Measurements from ENCODE around the gene PSMG3. TPM values are rescaled to one million over a fixed set of nuclear protein-coding genes. Genes with fewer than 3 reads are reported as not detected.

Gene PSMG3
- polyA plus RNA-seq, 2 donors = 66.9 to 72.3 TPM

DNA sequence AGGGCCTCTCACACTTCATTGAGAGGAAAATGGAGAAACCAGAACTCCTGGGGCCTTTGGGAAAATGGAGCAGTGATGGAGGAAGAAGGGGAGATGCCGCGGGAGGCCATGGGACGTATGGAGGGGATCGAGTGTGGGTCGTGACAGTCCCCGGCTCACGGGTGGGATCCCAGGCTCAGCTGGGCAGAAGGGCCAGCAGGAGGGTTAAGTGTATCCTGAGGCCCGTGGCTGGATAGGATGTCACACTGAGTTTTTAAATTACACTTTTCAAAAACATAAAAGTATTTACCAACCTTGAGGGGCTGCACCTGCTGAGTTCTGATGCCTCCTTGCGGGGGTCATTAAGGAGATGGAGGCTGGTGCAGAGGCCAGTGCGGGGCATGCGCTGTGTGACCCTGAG lies 28.0 kb upstream of the PSMG3 start:
- Histone ChIP-seq H3K4me1 (ENCODE audit: control insufficient read depth in 2 of 2, insufficient read depth in 2 of 2, low read length in 1 of 2) (no peaks in the 10 kb centered on the region), H3K36me3 (ENCODE audit: control insufficient read depth in 2 of 2, insufficient read depth in 2 of 2, low read length in 1 of 2) (no peaks in the 10 kb centered on the region), H3K27me3 (ENCODE audit: control insufficient read depth in 1 of 2, insufficient read depth in 2 of 2, low read length in 2 of 2) (no peaks in the 10 kb centered on the region), H3K27ac (ENCODE audit: low read depth in 2 of 2, low read length in 1 of 2) (no peak overlapping the region), H3K4me3 (ENCODE audit: low read depth in 1 of 2, low read length in 2 of 2) (no peak overlapping the region), H3K9me3 (ENCODE audit: control insufficient read depth in 2 of 2, insufficient read depth in 1 of 2, low read depth in 1 of 2, low read length in 1 of 2) (no peaks in the 10 kb centered on the region)
- 91 to 93% methylated on average over 11 of the region's 11 CpGs for WGBS, 2 donors

DNA sequence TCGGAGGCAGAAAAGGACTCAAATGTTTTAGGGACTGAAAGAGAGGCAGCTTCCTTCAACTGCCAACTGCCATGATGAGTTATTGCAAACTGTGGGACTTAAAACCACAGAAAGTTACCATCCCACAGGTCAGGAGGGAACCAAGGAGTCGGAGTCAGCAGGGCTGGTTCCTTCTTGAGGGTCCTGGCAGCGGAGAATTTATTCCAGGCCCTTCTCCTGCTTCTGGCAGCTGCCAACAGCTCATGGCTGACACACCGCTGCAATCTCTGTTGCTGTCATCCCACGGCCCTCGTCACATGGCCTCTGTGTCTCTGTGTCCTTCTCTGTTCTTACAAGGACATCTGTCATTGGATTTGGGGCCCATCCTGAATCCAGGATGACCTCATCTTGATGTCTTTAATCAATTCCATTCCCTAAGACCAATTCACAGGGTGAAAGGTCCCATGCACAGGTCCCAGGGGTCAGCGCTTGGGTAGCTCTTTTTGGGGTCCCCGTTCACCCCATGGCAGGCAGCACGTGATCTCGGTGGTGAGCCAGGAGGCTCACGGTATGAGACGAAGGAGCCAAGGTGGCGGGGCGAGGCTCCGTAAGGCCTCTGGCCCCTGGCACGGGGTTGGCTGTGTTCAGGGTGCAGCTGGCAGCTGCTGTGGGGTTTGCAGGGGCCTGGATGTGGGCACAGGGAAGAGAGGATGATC lies 27.4 kb upstream of the PSMG3 start:
- no peaks in the 10 kb centered on the region for H3K9me3 ChIP-seq (ENCODE audit: control insufficient read depth in 2 of 2, insufficient read depth in 1 of 2, low read depth in 1 of 2, low read length in 1 of 2)
- no peaks in the 10 kb centered on the region for H3K36me3 ChIP-seq (ENCODE audit: control insufficient read depth in 2 of 2, insufficient read depth in 2 of 2, low read length in 1 of 2)
- no peaks in the 10 kb centered on the region for H3K4me1 ChIP-seq (ENCODE audit: control insufficient read depth in 2 of 2, insufficient read depth in 2 of 2, low read length in 1 of 2)
- no peaks in the 10 kb centered on the region for H3K27me3 ChIP-seq (ENCODE audit: control insufficient read depth in 1 of 2, insufficient read depth in 2 of 2, low read length in 2 of 2)
- H3K4me3 ChIP-seq (ENCODE audit: low read depth in 1 of 2, low read length in 2 of 2) = no peak overlapping the region
- 83 to 84% methylated on average over 16 of the region's 16 CpGs for WGBS, 2 donors
- no peak overlapping the region for H3K27ac ChIP-seq (ENCODE audit: low read depth in 2 of 2, low read length in 1 of 2)

DNA sequence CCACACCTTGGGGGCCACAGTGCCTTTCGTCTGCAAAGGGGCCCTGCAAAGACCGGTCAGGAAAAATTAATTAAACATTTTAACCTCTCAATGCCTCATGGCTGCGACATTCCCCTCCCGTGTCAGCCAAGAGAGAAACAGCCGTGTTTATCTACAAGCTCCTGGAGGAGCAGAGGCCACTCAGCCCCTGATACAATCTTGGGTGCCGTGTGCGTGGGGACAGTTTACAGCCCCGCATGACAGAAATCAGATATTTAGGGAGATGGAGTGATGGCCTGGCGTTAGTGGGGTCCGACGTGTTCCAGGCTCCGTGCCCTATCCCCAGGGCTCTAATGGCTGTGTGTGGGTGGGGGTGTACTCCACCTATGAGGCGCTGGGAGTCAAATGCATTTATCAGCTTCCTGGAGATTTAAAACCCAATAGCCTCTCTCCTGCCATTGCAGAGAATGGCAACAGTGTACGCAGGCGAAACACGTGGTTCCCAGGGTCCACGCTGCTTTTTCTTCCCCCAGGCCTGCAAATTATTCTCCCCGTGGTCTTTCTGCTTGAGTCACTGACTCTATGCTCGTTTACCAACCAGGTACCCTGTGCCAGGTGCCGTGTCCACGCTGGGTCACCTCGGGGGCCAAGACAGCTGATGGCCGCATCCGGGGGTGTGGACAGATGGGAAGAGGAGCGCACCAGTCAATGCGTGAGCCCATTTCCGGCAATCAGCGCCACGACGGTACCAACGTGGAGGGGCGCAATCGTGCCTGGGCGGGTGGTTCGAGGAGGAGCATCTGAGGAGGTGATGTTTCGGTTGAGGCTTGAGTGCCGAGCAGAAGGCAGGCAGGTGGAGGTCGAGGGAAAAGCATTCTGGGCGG lies 26.6 kb upstream of the PSMG3 start:
- H3K4me1 ChIP-seq (ENCODE audit: control insufficient read depth in 2 of 2, insufficient read depth in 2 of 2, low read length in 1 of 2) = no peaks in the 10 kb centered on the region
- H3K9me3 ChIP-seq (ENCODE audit: control insufficient read depth in 2 of 2, insufficient read depth in 1 of 2, low read depth in 1 of 2, low read length in 1 of 2) = no peaks in the 10 kb centered on the region
- 75 to 76% methylated on average over 39 of the region's 39 CpGs for WGBS, 2 donors
- H3K27me3 ChIP-seq (ENCODE audit: control insufficient read depth in 1 of 2, insufficient read depth in 2 of 2, low read length in 2 of 2) = no peaks in the 10 kb centered on the region
- H3K36me3 ChIP-seq (ENCODE audit: control insufficient read depth in 2 of 2, insufficient read depth in 2 of 2, low read length in 1 of 2) = no peaks in the 10 kb centered on the region
- no peak overlapping the region for H3K4me3 ChIP-seq (ENCODE audit: low read depth in 1 of 2, low read length in 2 of 2)
- H3K27ac ChIP-seq (ENCODE audit: low read depth in 2 of 2, low read length in 1 of 2) = no peak overlapping the region

DNA sequence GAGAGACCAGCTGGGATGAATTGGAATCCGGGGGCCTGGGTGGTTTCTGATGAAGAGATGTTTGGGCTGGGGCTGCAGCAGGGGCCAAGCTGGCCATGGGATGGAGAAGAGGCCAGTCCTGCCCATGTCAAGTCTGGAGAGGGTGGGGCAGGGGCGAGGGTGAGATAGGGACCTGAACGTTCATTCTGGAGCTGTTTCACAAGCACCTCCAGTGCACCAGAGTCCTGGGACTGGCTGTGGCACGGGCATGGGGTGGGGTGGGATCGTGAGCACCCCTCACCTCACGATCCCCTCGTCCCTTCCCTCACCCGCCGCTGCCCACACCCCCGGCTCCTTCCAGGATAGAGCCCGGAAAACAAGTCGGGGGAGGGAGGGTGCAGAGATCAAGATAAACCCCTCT lies 25.8 kb upstream of the PSMG3 start:
- 67 to 77% methylated on average over 12 of the region's 12 CpGs for WGBS, 2 donors
- Histone ChIP-seq H3K27me3 (ENCODE audit: control insufficient read depth in 1 of 2, insufficient read depth in 2 of 2, low read length in 2 of 2) (no peaks in the 10 kb centered on the region), H3K4me1 (ENCODE audit: control insufficient read depth in 2 of 2, insufficient read depth in 2 of 2, low read length in 1 of 2) (no peaks in the 10 kb centered on the region), H3K9me3 (ENCODE audit: control insufficient read depth in 2 of 2, insufficient read depth in 1 of 2, low read depth in 1 of 2, low read length in 1 of 2) (no peaks in the 10 kb centered on the region), H3K27ac (ENCODE audit: low read depth in 2 of 2, low read length in 1 of 2) (no peak overlapping the region), H3K36me3 (ENCODE audit: control insufficient read depth in 2 of 2, insufficient read depth in 2 of 2, low read length in 1 of 2) (no peaks in the 10 kb centered on the region), H3K4me3 (ENCODE audit: low read depth in 1 of 2, low read length in 2 of 2) (no peak overlapping the region)

DNA sequence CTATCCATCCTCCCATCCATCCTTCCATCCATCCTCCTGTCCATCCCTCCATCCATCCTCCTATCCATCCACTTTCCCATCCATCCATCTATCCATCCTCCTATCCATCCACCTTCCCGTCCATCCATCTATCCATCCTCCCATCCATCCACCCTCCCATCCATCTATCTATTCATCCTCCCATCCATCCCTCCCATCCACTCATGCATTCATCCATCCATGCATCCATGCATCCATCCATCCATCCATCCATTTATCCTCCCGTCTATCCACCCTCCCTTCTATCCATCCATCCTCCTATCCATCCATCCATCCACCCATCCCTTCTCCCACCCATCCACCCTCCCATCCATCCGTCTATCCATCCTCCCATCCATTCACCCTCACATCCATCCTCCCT lies 25.2 kb upstream of the PSMG3 start:
- Histone ChIP-seq H3K36me3 (ENCODE audit: control insufficient read depth in 2 of 2, insufficient read depth in 2 of 2, low read length in 1 of 2) (no peaks in the 10 kb centered on the region), H3K27me3 (ENCODE audit: control insufficient read depth in 1 of 2, insufficient read depth in 2 of 2, low read length in 2 of 2) (no peaks in the 10 kb centered on the region), H3K4me1 (ENCODE audit: control insufficient read depth in 2 of 2, insufficient read depth in 2 of 2, low read length in 1 of 2) (no peaks in the 10 kb centered on the region), H3K27ac (ENCODE audit: low read depth in 2 of 2, low read length in 1 of 2) (no peak overlapping the region), H3K4me3 (ENCODE audit: low read depth in 1 of 2, low read length in 2 of 2) (no peak overlapping the region), H3K9me3 (ENCODE audit: control insufficient read depth in 2 of 2, insufficient read depth in 1 of 2, low read depth in 1 of 2, low read length in 1 of 2) (no peaks in the 10 kb centered on the region)
- WGBS, 2 donors = 82 to 83% methylated on average over 3 of the region's 3 CpGs

DNA sequence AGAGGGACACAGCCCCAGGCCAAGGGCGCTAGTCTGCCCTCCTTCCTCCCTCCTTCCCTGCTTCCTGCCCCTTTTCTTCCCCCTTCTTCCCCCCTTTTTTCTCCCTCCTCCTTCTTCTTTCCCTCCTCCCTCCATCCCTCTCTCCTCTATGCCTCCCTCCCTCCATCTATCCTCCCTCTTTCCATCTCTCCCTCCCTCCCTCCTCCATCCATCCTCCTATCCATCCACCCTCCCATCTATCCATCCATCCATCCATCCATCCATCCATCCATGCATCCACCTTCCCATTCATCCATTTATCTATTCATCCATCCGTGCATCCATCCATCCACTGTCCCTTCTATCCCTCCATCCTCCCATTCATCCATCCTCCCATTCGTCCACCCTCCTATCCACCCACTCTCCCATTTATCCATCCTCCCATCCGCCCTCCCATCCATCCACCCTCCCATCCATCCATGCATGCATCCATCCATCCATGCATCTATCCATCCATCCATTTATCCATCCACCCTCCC lies 24.1 kb upstream of the PSMG3 start:
- Histone ChIP-seq H3K36me3 (ENCODE audit: control insufficient read depth in 2 of 2, insufficient read depth in 2 of 2, low read length in 1 of 2) (no peaks in the 10 kb centered on the region), H3K4me1 (ENCODE audit: control insufficient read depth in 2 of 2, insufficient read depth in 2 of 2, low read length in 1 of 2) (no peaks in the 10 kb centered on the region), H3K9me3 (ENCODE audit: control insufficient read depth in 2 of 2, insufficient read depth in 1 of 2, low read depth in 1 of 2, low read length in 1 of 2) (peaks cover 0 to 3% of the 10 kb centered on the region in 2 donors), H3K27me3 (ENCODE audit: control insufficient read depth in 1 of 2, insufficient read depth in 2 of 2, low read length in 2 of 2) (no peaks in the 10 kb centered on the region), H3K27ac (ENCODE audit: low read depth in 2 of 2, low read length in 1 of 2) (no peak overlapping the region), H3K4me3 (ENCODE audit: low read depth in 1 of 2, low read length in 2 of 2) (no peak overlapping the region)
- WGBS, 2 donors = 78 to 85% methylated on average over 3 to 4 of the region's 4 CpGs

DNA sequence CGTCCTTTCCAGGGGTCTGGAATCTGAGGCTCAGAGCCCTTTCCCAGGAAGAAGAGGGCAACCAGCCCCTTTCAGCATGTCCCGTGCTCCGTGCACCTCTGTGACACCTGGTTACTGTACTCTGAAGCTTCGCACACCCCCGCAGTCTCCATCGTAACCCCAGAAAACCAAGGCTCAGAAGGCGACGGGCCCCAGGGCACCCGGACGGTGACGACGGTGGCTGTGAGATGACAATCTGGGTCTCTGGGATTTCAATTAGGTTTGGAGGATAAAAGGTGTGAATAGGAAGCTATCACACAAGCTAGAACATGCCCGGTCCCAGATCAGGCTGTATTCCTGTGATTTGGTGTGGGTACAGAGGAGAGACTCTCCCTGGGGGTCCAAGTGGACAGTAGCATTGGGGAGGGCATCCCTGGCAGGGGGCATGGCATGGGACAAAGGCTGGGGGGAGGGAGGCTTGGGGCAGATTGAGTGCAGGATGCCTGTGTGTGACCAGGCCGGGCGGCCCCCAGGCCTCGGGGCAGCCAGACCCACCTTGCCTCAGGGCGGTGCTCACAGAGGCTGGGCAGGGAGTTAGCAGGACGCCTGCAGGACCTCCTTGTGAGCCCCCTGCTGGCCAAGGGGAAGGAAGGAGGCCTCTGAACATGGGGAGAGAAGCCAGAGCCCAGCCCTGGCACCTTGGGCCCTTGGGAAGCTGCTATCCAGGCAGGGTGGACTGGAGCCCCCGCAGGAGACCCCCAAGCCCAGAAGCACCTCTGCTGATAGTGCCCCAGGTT lies 23.4 kb upstream of the PSMG3 start:
- H3K27me3 ChIP-seq (ENCODE audit: control insufficient read depth in 1 of 2, insufficient read depth in 2 of 2, low read length in 2 of 2) = no peaks in the 10 kb centered on the region
- 51 to 52% methylated on average over 19 of the region's 19 CpGs for WGBS, 2 donors
- no peaks in the 10 kb centered on the region for H3K4me1 ChIP-seq (ENCODE audit: control insufficient read depth in 2 of 2, insufficient read depth in 2 of 2, low read length in 1 of 2)
- H3K4me3 ChIP-seq (ENCODE audit: low read depth in 1 of 2, low read length in 2 of 2) = no peak overlapping the region
- peaks cover 0 to 10% of the 10 kb centered on the region in 2 donors for H3K9me3 ChIP-seq (ENCODE audit: control insufficient read depth in 2 of 2, insufficient read depth in 1 of 2, low read depth in 1 of 2, low read length in 1 of 2)
- no peaks in the 10 kb centered on the region for H3K36me3 ChIP-seq (ENCODE audit: control insufficient read depth in 2 of 2, insufficient read depth in 2 of 2, low read length in 1 of 2)
- H3K27ac ChIP-seq (ENCODE audit: low read depth in 2 of 2, low read length in 1 of 2) = no peak overlapping the region

DNA sequence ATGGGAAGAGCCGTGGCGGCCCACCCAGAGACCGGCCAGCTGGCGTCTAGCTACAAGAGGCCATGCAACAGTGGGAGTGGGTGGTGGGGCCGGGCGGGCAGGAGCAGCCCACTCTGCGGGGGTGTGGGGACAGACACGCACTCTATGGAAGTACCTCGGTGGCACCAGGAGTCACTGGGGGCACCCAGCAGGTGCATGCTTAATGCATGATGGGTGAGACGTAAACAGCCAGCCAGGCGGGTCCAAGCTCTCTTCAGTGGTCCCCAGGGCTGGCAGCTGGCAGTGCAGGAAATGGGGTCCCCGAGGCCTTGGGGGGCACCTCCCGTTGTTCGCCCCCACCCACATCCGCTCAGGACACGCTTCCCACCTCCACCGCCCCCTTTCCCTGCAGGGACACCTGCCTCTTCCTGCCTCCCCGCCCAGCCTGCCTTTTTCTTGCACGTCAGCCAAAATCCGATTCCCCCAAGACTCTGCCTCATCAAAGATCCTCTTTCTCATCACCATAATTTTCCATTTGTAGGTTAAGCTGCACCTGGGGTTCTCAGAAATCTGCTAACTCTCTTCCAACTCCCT lies 22.6 kb upstream of the PSMG3 start:
- no peak overlapping the region for H3K27ac ChIP-seq (ENCODE audit: low read depth in 2 of 2, low read length in 1 of 2)
- no peak overlapping the region for H3K4me3 ChIP-seq (ENCODE audit: low read depth in 1 of 2, low read length in 2 of 2)
- no peaks in the 10 kb centered on the region for H3K4me1 ChIP-seq (ENCODE audit: control insufficient read depth in 2 of 2, insufficient read depth in 2 of 2, low read length in 1 of 2)
- no peaks in the 10 kb centered on the region for H3K36me3 ChIP-seq (ENCODE audit: control insufficient read depth in 2 of 2, insufficient read depth in 2 of 2, low read length in 1 of 2)
- no peaks in the 10 kb centered on the region for H3K27me3 ChIP-seq (ENCODE audit: control insufficient read depth in 1 of 2, insufficient read depth in 2 of 2, low read length in 2 of 2)
- H3K9me3 ChIP-seq (ENCODE audit: control insufficient read depth in 2 of 2, insufficient read depth in 1 of 2, low read depth in 1 of 2, low read length in 1 of 2) = peaks cover 0 to 11% of the 10 kb centered on the region in 2 donors
- 44 to 45% methylated on average over 20 of the region's 20 CpGs for WGBS, 2 donors

DNA sequence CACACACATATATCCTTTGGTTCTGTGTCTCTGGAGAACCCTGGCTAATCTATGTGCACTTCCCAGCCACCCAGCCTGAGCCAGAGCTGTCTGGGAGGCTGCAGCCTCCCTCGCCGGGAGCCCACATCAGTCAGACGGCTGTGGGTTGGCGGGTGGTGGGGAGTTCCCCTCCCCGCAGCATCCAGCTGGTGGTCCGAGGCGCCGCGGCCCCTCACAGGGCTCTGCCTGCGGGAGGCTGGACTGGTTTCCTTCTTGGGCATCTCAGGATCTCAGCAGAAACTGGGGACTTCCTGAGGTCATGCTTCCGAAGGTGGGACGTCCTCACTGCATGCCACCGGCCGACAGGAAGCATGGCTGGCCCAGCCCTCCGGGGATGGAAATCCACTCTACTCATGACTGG lies 22.0 kb upstream of the PSMG3 start:
- no peak overlapping the region for H3K27ac ChIP-seq (ENCODE audit: low read depth in 2 of 2, low read length in 1 of 2)
- no peaks in the 10 kb centered on the region for H3K36me3 ChIP-seq (ENCODE audit: control insufficient read depth in 2 of 2, insufficient read depth in 2 of 2, low read length in 1 of 2)
- no peaks in the 10 kb centered on the region for H3K27me3 ChIP-seq (ENCODE audit: control insufficient read depth in 1 of 2, insufficient read depth in 2 of 2, low read length in 2 of 2)
- H3K4me1 ChIP-seq (ENCODE audit: control insufficient read depth in 2 of 2, insufficient read depth in 2 of 2, low read length in 1 of 2) = peaks cover 0 to 2% of the 10 kb centered on the region in 2 donors
- 25 to 37% methylated on average over 14 to 15 of the region's 15 CpGs for WGBS, 2 donors
- peaks cover 0 to 11% of the 10 kb centered on the region in 2 donors for H3K9me3 ChIP-seq (ENCODE audit: control insufficient read depth in 2 of 2, insufficient read depth in 1 of 2, low read depth in 1 of 2, low read length in 1 of 2)
- no peak overlapping the region for H3K4me3 ChIP-seq (ENCODE audit: low read depth in 1 of 2, low read length in 2 of 2)

Measured in esophagus (tissue), 2 donors.